H9 (cell line): Measurements from ENCODE around the gene SENP2. TPM values are rescaled to one million over a fixed set of nuclear protein-coding genes. Genes with fewer than 3 reads are reported as not detected.

Source experiments
- DNase-seq: peaks from one replicate; pipeline ENCODE4 v3.0.0-alpha.2; 2017
- H2AFZ ChIP-seq: one replicate; pipeline ENCODE4 v1.6.1; 2013; ENCODE audit warnings: mild to moderate bottlenecking, low read length, control low read depth, moderate library complexity
- H2AK5ac ChIP-seq: 2 replicates; pipeline ENCODE4 v1.6.1; 2013; ENCODE audit warnings: low read length, control low read depth, mixed read lengths; ENCODE audit not compliant: insufficient read length
- H2BK120ac ChIP-seq: one replicate; pipeline ENCODE4 v1.6.1; 2013; ENCODE audit warnings: low read depth, mild to moderate bottlenecking, low read length, control low read depth, inconsistent platforms; ENCODE audit not compliant: poor library complexity, severe bottlenecking
- H2BK12ac ChIP-seq: 2 replicates; pipeline ENCODE4 v1.6.1; 2013; ENCODE audit warnings: low read length, control low read depth, mixed read lengths, low read depth; ENCODE audit not compliant: insufficient read length
- H2BK15ac ChIP-seq: 2 replicates; pipeline ENCODE4 v1.6.1; 2013; ENCODE audit warnings: low read depth, low read length, control low read depth
- H2BK20ac ChIP-seq: one replicate; pipeline ENCODE4 v1.6.1; 2013; ENCODE audit warnings: low read depth, mild to moderate bottlenecking, low read length, control low read depth, inconsistent platforms; ENCODE audit not compliant: poor library complexity, severe bottlenecking
- H2BK5ac ChIP-seq: 2 replicates; pipeline ENCODE4 v1.6.1; 2013; ENCODE audit warnings: low read length, control low read depth, mixed read lengths; ENCODE audit not compliant: insufficient read length
- H3K14ac ChIP-seq: 2 replicates; pipeline ENCODE4 v1.6.1; 2013; ENCODE audit warnings: low read length, control low read depth; ENCODE audit not compliant: insufficient read depth
- H3K18ac ChIP-seq: 2 replicates; pipeline ENCODE4 v1.6.1; 2013; ENCODE audit warnings: low read depth, mild to moderate bottlenecking, mixed read lengths, low read length, control low read depth; ENCODE audit not compliant: insufficient read length
- H3K23ac ChIP-seq: 2 replicates; pipeline ENCODE4 v1.6.1; 2013; ENCODE audit warnings: low read length, control low read depth, mixed read lengths, low read depth; ENCODE audit not compliant: insufficient read length
- H3K23me2 ChIP-seq: 2 replicates; pipeline ENCODE4 v1.6.1; 2013; ENCODE audit warnings: low read depth, mild to moderate bottlenecking, mixed read lengths, low read length, control low read depth; ENCODE audit not compliant: insufficient read length, poor library complexity, severe bottlenecking
- H3K27ac ChIP-seq: 2 replicates; pipeline ENCODE4 v1.5.1; 2013; ENCODE audit warnings: low read length, control low read depth, mixed read lengths, low read depth; ENCODE audit not compliant: insufficient read length
- H3K27me3 ChIP-seq: 2 replicates; pipeline ENCODE4 v1.6.1; 2013; ENCODE audit warnings: low read length, control low read depth, inconsistent platforms; ENCODE audit not compliant: insufficient read depth
- H3K4ac ChIP-seq: 2 replicates; pipeline ENCODE4 v1.6.1; 2013; ENCODE audit warnings: low read depth, mild to moderate bottlenecking, control low read depth, inconsistent platforms, low read length, moderate library complexity
- H3K4me1 ChIP-seq: 2 replicates; pipeline ENCODE4 v1.6.1; 2013; ENCODE audit warnings: low read length, control low read depth, inconsistent platforms; ENCODE audit not compliant: insufficient read depth
- H3K4me2 ChIP-seq: 2 replicates; pipeline ENCODE4 v1.6.1; 2013; ENCODE audit warnings: low read length, control low read depth, mixed read lengths; ENCODE audit not compliant: insufficient read length, insufficient read depth
- H3K56ac ChIP-seq: 2 replicates; pipeline ENCODE4 v1.6.1; 2013; ENCODE audit warnings: low read depth, mild to moderate bottlenecking, mixed read lengths, low read length, control low read depth; ENCODE audit not compliant: insufficient read length
- H3K79me1 ChIP-seq: 2 replicates; pipeline ENCODE4 v1.6.1; 2013; ENCODE audit warnings: low read depth, mild to moderate bottlenecking, moderate library complexity, low read length, control low read depth, inconsistent platforms; ENCODE audit not compliant: insufficient read depth, poor library complexity, severe bottlenecking
- H3K79me2 ChIP-seq: 2 replicates; pipeline ENCODE4 v1.6.1; 2013; ENCODE audit warnings: low read length, control low read depth, inconsistent platforms; ENCODE audit not compliant: insufficient read depth
- H3K9ac ChIP-seq: 2 replicates; pipeline ENCODE4 v1.6.1; 2013; ENCODE audit warnings: low read length, control low read depth, mixed read lengths; ENCODE audit not compliant: insufficient read length; ENCODE audit errors: extremely low read depth
- H3K9me3 ChIP-seq: one replicate; pipeline ENCODE4 v1.6.1; 2013; ENCODE audit warnings: low read depth, low read length, inconsistent platforms; ENCODE audit not compliant: control insufficient read depth
- H3T11ph ChIP-seq: one replicate; pipeline ENCODE4 v1.6.1; 2013; ENCODE audit warnings: mild to moderate bottlenecking, low read length, control low read depth, inconsistent platforms
- H4K20me1 ChIP-seq: one replicate; pipeline ENCODE4 v1.6.1; 2013; ENCODE audit not compliant: control insufficient read depth, insufficient read length, insufficient read depth
- H4K5ac ChIP-seq: 2 replicates; pipeline ENCODE4 v1.6.1; 2013; ENCODE audit warnings: low read depth, mild to moderate bottlenecking, mixed read lengths, low read length, control low read depth; ENCODE audit not compliant: insufficient read length
- H4K8ac ChIP-seq: replicated peaks from 2 replicates; pipeline ENCODE4 v1.6.1; 2013; ENCODE audit warnings: low read length, control low read depth, mixed read lengths, low read depth; ENCODE audit not compliant: insufficient read length
- H4K91ac ChIP-seq: 2 replicates; pipeline ENCODE4 v1.6.1; 2013; ENCODE audit warnings: low read depth, mild to moderate bottlenecking, moderate library complexity, mixed read lengths, low read length, control low read depth; ENCODE audit not compliant: insufficient read length
- H3K27ac Mint-ChIP-seq, 3 experiments: 2 replicates in 2 of 3; 3 replicates in 1 of 3; pipeline ENCODE4 v1.8.0; 2020 to 2021; ENCODE audit warnings: mixed read lengths in 3 of 3, mild to moderate bottlenecking in 1 of 3, moderate library complexity in 1 of 3
- H3K27me3 Mint-ChIP-seq: 2 replicates; pipeline ENCODE4 v1.8.0; 2021; ENCODE audit warnings: low read depth, mild to moderate bottlenecking, moderate library complexity, mixed read lengths
- H3K36me3 Mint-ChIP-seq, 3 experiments: 2 replicates in 2 of 3; 3 replicates in 1 of 3; pipeline ENCODE4 v1.8.0; 2020 to 2021; ENCODE audit warnings: low read depth in 3 of 3, mixed read lengths in 3 of 3; ENCODE audit not compliant: insufficient read depth in 1 of 3
- H3K4me1 Mint-ChIP-seq, 2 experiments: 2 replicates each; pipeline ENCODE4 v1.8.0; 2020; ENCODE audit warnings: mixed read lengths in 2 of 2
- H3K4me3 Mint-ChIP-seq, 2 experiments: 2 replicates in 1 of 2; 3 replicates in 1 of 2; pipeline ENCODE4 v1.8.0; 2020 to 2021; ENCODE audit warnings: mild to moderate bottlenecking in 2 of 2, mixed read lengths in 2 of 2, moderate library complexity in 1 of 2
- H3K9me3 Mint-ChIP-seq, 2 experiments: 2 replicates in 1 of 2; 3 replicates in 1 of 2; pipeline ENCODE4 v1.8.0; 2020; ENCODE audit warnings: mild to moderate bottlenecking in 2 of 2, mixed read lengths in 2 of 2, moderate library complexity in 1 of 2
- WGBS: extraction: QIAGEN DNeasy Blood & Tissue Kit; methylation state at CpG from one replicate; pipeline ENCODE4 v1.1.7; 2013; ENCODE audit warnings: missing lambda C conversion rate, low lambda C conversion rate, mixed read lengths; ENCODE audit not compliant: insufficient read length; ENCODE audit errors: extremely low coverage; 5-methylcytosine and 5-hydroxymethylcytosine counted together
- total RNA-seq: library from RNA; stranded (reverse); gene quantifications from 2 replicates; pipeline ENCODE4 v1.2.1, GENCODE V29; 2021
- TF ChIP-seq, protein P1 (sequence below): fragments of 200-600 bp; sonication (generic); conservative IDR thresholded peaks from 3 replicates; pipeline ENCODE4 v1.8.0; 2021; ENCODE audit warnings: antibody characterized with exemption, mild to moderate bottlenecking

Gene SENP2
- total RNA-seq, 1 experiment from 2014 or later, result 90.1 TPM

- Histone ChIP-seq H2BK120ac (no peak overlapping the region), H2BK12ac (no peak overlapping the region), H2BK20ac (no peak overlapping the region), H2BK5ac (no peak overlapping the region), H2BK15ac (no peak overlapping the region), H3K23ac (no peak overlapping the region), H3T11ph (no peak overlapping the region), H3K14ac (no peak overlapping the region), H3K79me2 (no peaks in the 10 kb centered on the region), H3K23me2 (no peaks in the 10 kb centered on the region), H3K27me3 (no peaks in the 10 kb centered on the region), H2AFZ (no peak overlapping the region), H3K4me1 (no peaks in the 10 kb centered on the region), H3K4ac (no peak overlapping the region), H3K4me2 (no peak overlapping the region), H4K91ac (no peak overlapping the region), H3K27ac (no peak overlapping the region), H3K56ac (no peak overlapping the region), H4K5ac (no peak overlapping the region), H3K18ac (no peak overlapping the region), H3K9me3 (no peaks in the 10 kb centered on the region), H3K9ac (no peak overlapping the region), H4K8ac (no peak overlapping the region), H3K79me1 (no peaks in the 10 kb centered on the region), H4K20me1 (no peaks in the 10 kb centered on the region), H2AK5ac (no peak overlapping the region)
- H3K27ac Mint-ChIP-seq, result peak overlapping the region in 1 of 3 experiments; percentile 64; a peak in 2 of 7 replicates
- no peak overlapping the region for H3K4me3 Mint-ChIP-seq
- no peaks in the 10 kb centered on the region for H3K9me3 Mint-ChIP-seq
- H3K27me3 Mint-ChIP-seq, result no peaks in the 10 kb centered on the region; the same call in 1 of the 2 replicates
- peaks cover 15 to 64% (median 57%) of the 10 kb centered on the region in 3 experiments for H3K36me3 Mint-ChIP-seq
- DNase-seq, result no peak
- TF ChIP-seq, protein P1, sequence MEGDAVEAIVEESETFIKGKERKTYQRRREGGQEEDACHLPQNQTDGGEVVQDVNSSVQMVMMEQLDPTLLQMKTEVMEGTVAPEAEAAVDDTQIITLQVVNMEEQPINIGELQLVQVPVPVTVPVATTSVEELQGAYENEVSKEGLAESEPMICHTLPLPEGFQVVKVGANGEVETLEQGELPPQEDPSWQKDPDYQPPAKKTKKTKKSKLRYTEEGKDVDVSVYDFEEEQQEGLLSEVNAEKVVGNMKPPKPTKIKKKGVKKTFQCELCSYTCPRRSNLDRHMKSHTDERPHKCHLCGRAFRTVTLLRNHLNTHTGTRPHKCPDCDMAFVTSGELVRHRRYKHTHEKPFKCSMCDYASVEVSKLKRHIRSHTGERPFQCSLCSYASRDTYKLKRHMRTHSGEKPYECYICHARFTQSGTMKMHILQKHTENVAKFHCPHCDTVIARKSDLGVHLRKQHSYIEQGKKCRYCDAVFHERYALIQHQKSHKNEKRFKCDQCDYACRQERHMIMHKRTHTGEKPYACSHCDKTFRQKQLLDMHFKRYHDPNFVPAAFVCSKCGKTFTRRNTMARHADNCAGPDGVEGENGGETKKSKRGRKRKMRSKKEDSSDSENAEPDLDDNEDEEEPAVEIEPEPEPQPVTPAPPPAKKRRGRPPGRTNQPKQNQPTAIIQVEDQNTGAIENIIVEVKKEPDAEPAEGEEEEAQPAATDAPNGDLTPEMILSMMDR, result no peak
- peaks cover 4 to 5% of the 10 kb centered on the region in 2 experiments for H3K4me1 Mint-ChIP-seq
- no CpG with 5 or more reads among the region's 8 CpGs for WGBS
These were observed 72.4 kb downstream of the SENP2 start for GRCh38 chr3:185658504-185658912.
